Activated gamma-delta T cell (primary cell): ENCODE measurements around the gene SDC4.
A peak's percentile ranks its signal among the peaks of the same experiment; 100 is the strongest.

Experiments
- DNase-seq: peaks from one replicate; lab custom pipeline; 2025; lab: John Stamatoyannopoulos, UW

SDC4 gene

GRCh38 chr20:45318948-45319347 lies 29.3 kb downstream of the SDC4 start:
- no peak for DNase-seq

- DNase-seq: no peak
Measured at GRCh38 chr20:45318386-45318939, 29.8 kb downstream of the SDC4 start.

GRCh38 chr20:45317826-45318225 lies 30.4 kb downstream of the SDC4 start:
- DNase-seq: no peak

GRCh38 chr20:45316150-45317080 lies 31.8 kb downstream of the SDC4 start:
- no peak for DNase-seq

- DNase-seq: no peak
Measured at GRCh38 chr20:45315672-45316071, 32.6 kb downstream of the SDC4 start.

- DNase-seq: no peak
Measured at GRCh38 chr20:45313943-45314342, 34.3 kb downstream of the SDC4 start.

- no peak for DNase-seq
Measured at GRCh38 chr20:45313065-45313695, 35.0 kb downstream of the SDC4 start.

GRCh38 chr20:45312241-45312640 lies 36.0 kb downstream of the SDC4 start:
- no peak for DNase-seq

GRCh38 chr20:45311589-45312211 lies 36.5 kb downstream of the SDC4 start:
- no peak for DNase-seq

GRCh38 chr20:45309075-45309474 lies 39.1 kb downstream of the SDC4 start:
- no peak for DNase-seq

- no peak for DNase-seq
Measured at GRCh38 chr20:45308117-45308778, 40.0 kb downstream of the SDC4 start, which contains the start of gene MATN4. MATN4 (minus strand) TSS chr20:45308299; CDS start chr20:45305582, 2,717 bp downstream.

- DNase-seq: no peak
Measured at GRCh38 chr20:45307076-45307640, 41.1 kb downstream of the SDC4 start.

- DNase-seq: peak; percentile 29
Measured at GRCh38 chr20:45306431-45306982, 41.7 kb downstream of the SDC4 start, which contains the start of gene RBPJL. RBPJL (plus strand) TSS chr20:45306840; CDS start chr20:45306923, 83 bp downstream.

GRCh38 chr20:45305262-45305661 lies 43.0 kb downstream of the SDC4 start:
- no peak for DNase-seq

GRCh38 chr20:45304464-45304999 lies 43.7 kb downstream of the SDC4 start:
- no peak for DNase-seq

GRCh38 chr20:45303586-45304463 lies 44.4 kb downstream of the SDC4 start:
- no peak for DNase-seq

GRCh38 chr20:45301824-45302271 lies 46.4 kb downstream of the SDC4 start:
- DNase-seq: no peak

- DNase-seq: no peak
Measured at GRCh38 chr20:45300961-45301360, 47.3 kb downstream of the SDC4 start.

- no peak for DNase-seq
Measured at GRCh38 chr20:45299786-45300185, 48.4 kb downstream of the SDC4 start.
